Activated T-cell treated with anti-CD3 and anti-CD28 coated beads, Interleukin-2, amount 50 U/mL, for 4 hours (primary cell): ENCODE results near the gene PEMT. TPM values are rescaled to one million over a fixed set of nuclear protein-coding genes. Genes with fewer than 3 reads are reported as not detected.
"Not testable (repeated sequence)": the region's sequence is repeated elsewhere in the genome, so short reads cannot be mapped to it uniquely, and the experiment has no call there.

Experiments
- ATAC-seq, 2 donors: fragments of 200-7000 bp; cut with Tn5 transposase; one replicate each; pipeline ENCODE4 v1.10.0; 2021
- DNase-seq: peaks from one replicate; pipeline ENCODE4 v3.0.0-alpha.2; 2020
- H3K27me3 Mint-ChIP-seq: one replicate; pipeline ENCODE4 v1.8.0; 2021; ENCODE audit warnings: low read depth, mixed read lengths
- H3K36me3 Mint-ChIP-seq: one replicate; pipeline ENCODE4 v1.8.0; 2022; ENCODE audit warnings: mixed read lengths; ENCODE audit not compliant: insufficient read depth
- H3K4me1 Mint-ChIP-seq: one replicate; pipeline ENCODE4 v1.8.0; 2021; ENCODE audit warnings: low read depth, mixed read lengths
- H3K4me3 Mint-ChIP-seq: one replicate; pipeline ENCODE4 v1.8.0; 2021; ENCODE audit warnings: mild to moderate bottlenecking, moderate library complexity, mixed read lengths
- H3K9me3 Mint-ChIP-seq: one replicate; pipeline ENCODE4 v1.8.0; 2021; ENCODE audit warnings: mixed read lengths
- total RNA-seq, 3 donors: library from RNA; stranded (reverse); gene quantifications; one replicate each; pipeline ENCODE4 v1.2.1, GENCODE V29; 2021

Gene PEMT
- total RNA-seq, 3 donors from 2014 or later = 52.5 to 53.8 (median 53.0) TPM

GRCh38 chr17:17467720-17468119 lies 123.8 kb downstream of the PEMT start:
- Mint-ChIP-seq H3K9me3 (no peaks in the 10 kb centered on the region), H3K4me3 (no peak overlapping the region), H3K27me3 (peaks cover 20% of the 10 kb centered on the region), H3K4me1 (no peaks in the 10 kb centered on the region), H3K36me3 (no peaks in the 10 kb centered on the region)
- DNase-seq = no peak
- ATAC-seq = no peak

GRCh38 chr17:17467016-17467415 lies 124.5 kb downstream of the PEMT start:
- H3K27me3 Mint-ChIP-seq = peaks cover 20% of the 10 kb centered on the region
- H3K4me3 Mint-ChIP-seq = no peak overlapping the region
- ATAC-seq = no peak
- H3K4me1 Mint-ChIP-seq = no peaks in the 10 kb centered on the region
- no peaks in the 10 kb centered on the region for H3K36me3 Mint-ChIP-seq
- DNase-seq = no peak
- H3K9me3 Mint-ChIP-seq = no peaks in the 10 kb centered on the region

GRCh38 chr17:17466511-17466910 lies 125.0 kb downstream of the PEMT start:
- H3K27me3 Mint-ChIP-seq = peaks cover 18% of the 10 kb centered on the region
- no peaks in the 10 kb centered on the region for H3K36me3 Mint-ChIP-seq
- ATAC-seq (no peak), DNase-seq (no peak)
- no peak overlapping the region for H3K4me3 Mint-ChIP-seq
- no peaks in the 10 kb centered on the region for H3K9me3 Mint-ChIP-seq
- no peaks in the 10 kb centered on the region for H3K4me1 Mint-ChIP-seq

- peaks cover 15% of the 10 kb centered on the region for H3K27me3 Mint-ChIP-seq
- H3K4me3 Mint-ChIP-seq, DNase-seq, ATAC-seq, H3K9me3 Mint-ChIP-seq, H3K36me3 Mint-ChIP-seq, H3K4me1 Mint-ChIP-seq: not testable (repeated sequence)
Measured at GRCh38 chr17:17465878-17466277, 125.6 kb downstream of the PEMT start.

- no peak for ATAC-seq
- peaks cover 5% of the 10 kb centered on the region for H3K9me3 Mint-ChIP-seq
- no peak for DNase-seq
- no peaks in the 10 kb centered on the region for H3K36me3 Mint-ChIP-seq
- no peak overlapping the region for H3K4me3 Mint-ChIP-seq
- H3K27me3 Mint-ChIP-seq = peaks cover 9% of the 10 kb centered on the region
- no peaks in the 10 kb centered on the region for H3K4me1 Mint-ChIP-seq
Measured at GRCh38 chr17:17463821-17464220, 127.7 kb downstream of the PEMT start.

- ATAC-seq (no peak), DNase-seq (no peak)
- Mint-ChIP-seq H3K36me3 (no peaks in the 10 kb centered on the region), H3K9me3 (peaks cover 5% of the 10 kb centered on the region), H3K27me3 (peaks cover 9% of the 10 kb centered on the region), H3K4me1 (no peaks in the 10 kb centered on the region), H3K4me3 (no peak overlapping the region)
Measured at GRCh38 chr17:17462048-17462824, 129.3 kb downstream of the PEMT start.

- no peaks in the 10 kb centered on the region for H3K4me1 Mint-ChIP-seq
- no peaks in the 10 kb centered on the region for H3K36me3 Mint-ChIP-seq
- peaks cover 5% of the 10 kb centered on the region for H3K9me3 Mint-ChIP-seq
- ATAC-seq = no peak
- H3K27me3 Mint-ChIP-seq = peaks cover 5% of the 10 kb centered on the region
- DNase-seq = no peak
- H3K4me3 Mint-ChIP-seq = no peak overlapping the region
Measured at GRCh38 chr17:17460038-17460437, 131.5 kb downstream of the PEMT start.

- no peak for DNase-seq
- Mint-ChIP-seq H3K4me1 (no peaks in the 10 kb centered on the region), H3K4me3 (no peak overlapping the region), H3K9me3 (peaks cover 5% of the 10 kb centered on the region), H3K27me3 (no peaks in the 10 kb centered on the region), H3K36me3 (no peaks in the 10 kb centered on the region)
- ATAC-seq = no peak
Measured at GRCh38 chr17:17457680-17458079, 133.8 kb downstream of the PEMT start.

- peaks cover 5% of the 10 kb centered on the region for H3K9me3 Mint-ChIP-seq
- no peaks in the 10 kb centered on the region for H3K36me3 Mint-ChIP-seq
- H3K4me3 Mint-ChIP-seq = no peak overlapping the region
- no peak for DNase-seq
- H3K4me1 Mint-ChIP-seq = no peaks in the 10 kb centered on the region
- no peak for ATAC-seq
- H3K27me3 Mint-ChIP-seq = no peaks in the 10 kb centered on the region
Measured at GRCh38 chr17:17456251-17456650, 135.3 kb downstream of the PEMT start.

Other genes with a start within 250 kb of the PEMT start
- gene MED9, start 114.7 kb downstream of the PEMT start, total RNA-seq = 10 to 100 TPM; 15.0 to 16.4 (median 15.0) TPM
- gene RASD1, start 95.3 kb downstream of the PEMT start, total RNA-seq = 1 to 10 TPM in 2 of 3 donors, under 1 TPM in 1; 0.87 to 1.3 (median 1.1) TPM
- gene RAI1, start 89.8 kb upstream of the PEMT start, total RNA-seq = 10 to 100 TPM; 19.9 to 22.4 (median 20.1) TPM
- 10 to 100 TPM; 34.3 to 44.0 (median 34.6) TPM for gene SREBF1, start 245.3 kb upstream of the PEMT start, total RNA-seq